Activated T-cell treated with anti-CD3 and anti-CD28 coated beads, Interleukin-2, amount 50 U/mL, for 72 hours (primary cell): Measurements from ENCODE around the gene WFS1. TPM values are rescaled to one million over a fixed set of nuclear protein-coding genes. Genes with fewer than 3 reads are reported as not detected.

Source experiments
- ATAC-seq, 2 donors: fragments of 150-1000 bp; cut with Tn5 transposase; replicated peaks in 1 of 2; 2 replicates each; pipeline ENCODE4 v1.10.0; 2021; ENCODE audit warnings: moderate library complexity in 2 of 2, mild to moderate bottlenecking in 1 of 2
- DNase-seq, 2 donors: peaks; one replicate each; pipeline ENCODE4 v3.0.0; 2021 to 2022; ENCODE audit warnings: mixed read lengths in 1 of 2
- H3K27ac Mint-ChIP-seq: one replicate; pipeline ENCODE4 v1.8.0; 2022; ENCODE audit warnings: mild to moderate bottlenecking, moderate library complexity, mixed read lengths
- H3K27me3 Mint-ChIP-seq: one replicate; pipeline ENCODE4 v1.8.0; 2022; ENCODE audit warnings: low read depth, mixed read lengths
- H3K36me3 Mint-ChIP-seq, 2 donors: one replicate each; pipeline ENCODE4 v1.8.0; 2022; ENCODE audit warnings: mixed read lengths in 2 of 2, mild to moderate bottlenecking in 1 of 2; ENCODE audit not compliant: insufficient read depth in 2 of 2
- H3K4me1 Mint-ChIP-seq: one replicate; pipeline ENCODE4 v1.8.0; 2022; ENCODE audit warnings: low read depth, mixed read lengths
- H3K4me3 Mint-ChIP-seq, 2 donors: one replicate each; pipeline ENCODE4 v1.8.0; 2022; ENCODE audit warnings: mild to moderate bottlenecking in 2 of 2, mixed read lengths in 2 of 2, moderate library complexity in 2 of 2
- H3K9me3 Mint-ChIP-seq, 2 donors: one replicate each; pipeline ENCODE4 v1.8.0; 2022; ENCODE audit warnings: mixed read lengths in 2 of 2
- total RNA-seq, 2 donors: library from RNA; stranded (reverse); gene quantifications; one replicate each; pipeline ENCODE4 v1.2.3, GENCODE V29; 2022

WFS1 gene
- total RNA-seq, 2 donors from 2014 or later: 5.3 to 7.4 TPM

- H3K27me3 Mint-ChIP-seq: peaks cover 52% of the 10 kb centered on the region
- H3K4me1 Mint-ChIP-seq: no peaks in the 10 kb centered on the region
- no peak overlapping the region for H3K4me3 Mint-ChIP-seq
These were observed 54.9 kb downstream of the WFS1 start for GRCh38 chr4:6324461-6324998.

DNA sequence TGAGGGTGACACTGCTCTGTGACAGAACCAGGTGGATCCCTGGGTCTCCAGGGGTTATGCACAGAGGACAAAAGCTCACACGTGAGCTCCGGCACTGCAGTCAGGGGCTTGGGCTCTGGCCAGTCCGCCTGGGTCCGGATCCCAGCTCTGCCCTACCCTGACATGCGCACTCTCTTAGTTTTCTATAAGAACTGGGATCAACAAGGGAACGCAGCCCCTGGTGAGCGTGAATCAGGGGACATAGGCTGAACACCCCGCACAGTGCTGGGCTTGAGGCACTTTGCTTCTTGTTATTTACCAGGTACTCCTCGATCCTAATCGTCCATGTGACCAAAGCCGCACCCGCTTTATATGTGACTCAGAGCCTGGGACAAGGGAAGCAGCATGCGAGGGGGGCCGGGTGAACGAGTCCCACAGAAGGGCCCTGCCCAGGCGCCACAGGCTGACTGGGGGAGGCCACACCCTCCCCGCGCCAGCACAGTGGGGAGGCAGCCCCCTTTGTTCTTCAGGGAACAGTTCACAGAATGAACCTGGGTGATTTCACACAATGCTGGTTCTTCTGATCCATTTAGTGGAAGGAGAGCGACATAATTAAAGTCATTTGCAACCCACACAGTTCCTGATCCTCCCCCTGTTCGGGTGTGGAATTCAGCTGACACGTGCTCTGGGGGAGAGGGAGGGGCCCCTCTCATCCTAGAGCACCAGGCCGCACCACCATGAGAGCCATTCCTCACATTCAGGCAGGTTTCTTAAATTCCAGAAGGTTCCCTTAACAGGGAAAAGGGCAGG, 55.5 kb downstream of the WFS1 start:
- no peaks in the 10 kb centered on the region for H3K4me1 Mint-ChIP-seq
- ATAC-seq (no peak), DNase-seq (no peak)
- H3K27ac Mint-ChIP-seq: no peak overlapping the region
- no peaks in the 10 kb centered on the region for H3K9me3 Mint-ChIP-seq
- peaks cover 52% of the 10 kb centered on the region for H3K27me3 Mint-ChIP-seq
- no peaks in the 10 kb centered on the region for H3K36me3 Mint-ChIP-seq
- no peak overlapping the region for H3K4me3 Mint-ChIP-seq

More at GRCh38 chr4:6324461-6324998, 54.9 kb downstream of the WFS1 start:
- H3K9me3 Mint-ChIP-seq: no peaks in the 10 kb centered on the region
- no peaks in the 10 kb centered on the region for H3K36me3 Mint-ChIP-seq
- DNase-seq (no peak), ATAC-seq (no peak)
- no peak overlapping the region for H3K27ac Mint-ChIP-seq

DNA sequence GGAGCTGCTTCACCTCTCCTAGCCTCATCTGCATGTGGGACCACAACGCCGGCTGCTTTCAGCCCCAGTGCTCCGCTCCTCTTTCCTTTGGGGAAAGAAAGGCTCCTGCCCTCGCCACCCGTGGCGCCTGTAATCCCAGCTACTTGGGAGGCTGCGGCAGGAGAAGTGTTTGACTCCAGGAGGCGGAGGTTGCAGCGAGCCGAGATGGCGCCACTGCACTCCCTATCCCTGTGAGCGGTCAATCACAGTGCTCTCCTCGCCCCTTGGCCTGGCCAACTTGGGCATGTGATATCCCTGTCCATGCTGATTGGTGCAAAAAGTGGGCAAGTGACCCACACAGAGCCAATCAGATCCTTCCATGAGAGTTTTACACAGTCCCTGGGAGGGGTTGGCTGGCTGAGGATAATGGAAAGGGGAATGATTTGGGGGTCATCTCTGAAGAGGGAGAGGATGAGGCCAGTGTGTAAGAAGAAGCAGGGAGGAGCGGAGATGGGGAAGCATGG, 56.2 kb downstream of the WFS1 start:
- H3K36me3 Mint-ChIP-seq: no peaks in the 10 kb centered on the region
- H3K27ac Mint-ChIP-seq: no peak overlapping the region
- H3K4me3 Mint-ChIP-seq: no peak overlapping the region
- H3K27me3 Mint-ChIP-seq: peaks cover 49% of the 10 kb centered on the region
- ATAC-seq: no peak
- H3K9me3 Mint-ChIP-seq: no peaks in the 10 kb centered on the region
- no peaks in the 10 kb centered on the region for H3K4me1 Mint-ChIP-seq
- DNase-seq: no peak

GRCh38 chr4:6326312-6327060, 56.8 kb downstream of the WFS1 start:
- H3K27ac Mint-ChIP-seq: no peak overlapping the region
- H3K4me1 Mint-ChIP-seq: no peaks in the 10 kb centered on the region
- H3K36me3 Mint-ChIP-seq: no peaks in the 10 kb centered on the region

DNA sequence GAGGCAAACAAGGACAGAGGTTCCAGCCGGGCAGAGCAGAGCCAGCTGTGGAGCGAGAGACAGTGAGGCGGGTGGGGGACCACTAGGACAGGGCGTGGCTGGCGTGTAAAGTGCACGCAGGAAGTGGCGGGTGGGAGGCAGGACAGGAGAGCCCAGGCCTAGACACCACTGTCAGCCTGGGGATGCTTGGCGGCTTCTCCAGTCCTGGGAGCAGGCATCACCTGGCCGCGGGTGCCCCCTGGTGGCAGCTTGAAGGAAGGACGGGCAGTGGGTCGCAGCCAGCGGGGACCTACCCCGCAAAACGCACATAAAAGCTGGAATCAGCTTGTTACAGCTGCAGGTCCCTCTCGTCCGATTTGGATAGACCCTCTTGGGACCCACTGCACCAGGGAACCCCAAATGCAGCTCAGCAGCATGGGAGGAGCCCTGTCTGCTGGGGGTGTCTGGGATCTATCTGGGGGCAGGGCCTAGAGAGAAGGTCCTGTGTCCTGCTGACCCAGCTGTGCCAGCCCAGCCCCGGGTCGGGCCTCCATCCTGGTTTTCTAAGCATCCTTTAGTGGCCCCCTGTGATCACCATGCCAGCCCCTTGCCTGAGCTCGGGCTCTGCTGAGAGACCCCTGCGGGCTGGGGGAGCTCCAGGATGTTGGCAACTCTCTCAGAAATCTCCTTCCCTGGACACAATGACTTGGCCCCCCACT, 57.7 kb downstream of the WFS1 start:
- peak; percentile 75 to 84 for ATAC-seq
- H3K4me3 Mint-ChIP-seq: no peak overlapping the region
- H3K9me3 Mint-ChIP-seq: no peaks in the 10 kb centered on the region
- H3K27ac Mint-ChIP-seq: no peak overlapping the region
- peaks cover 45% of the 10 kb centered on the region for H3K27me3 Mint-ChIP-seq
- H3K36me3 Mint-ChIP-seq: no peaks in the 10 kb centered on the region
- DNase-seq: peak; percentile 80 to 88
- no peaks in the 10 kb centered on the region for H3K4me1 Mint-ChIP-seq

More at GRCh38 chr4:6326312-6327060, 56.8 kb downstream of the WFS1 start:
- ATAC-seq (no peak), DNase-seq (no peak)
- H3K9me3 Mint-ChIP-seq: no peaks in the 10 kb centered on the region
- no peak overlapping the region for H3K4me3 Mint-ChIP-seq
- H3K27me3 Mint-ChIP-seq: peaks cover 45% of the 10 kb centered on the region

- no peaks in the 10 kb centered on the region for H3K4me1 Mint-ChIP-seq
- no peak overlapping the region for H3K27ac Mint-ChIP-seq
- ATAC-seq (no peak), DNase-seq (no peak)
- H3K4me3 Mint-ChIP-seq: no peak overlapping the region
- peaks cover 44% of the 10 kb centered on the region for H3K27me3 Mint-ChIP-seq
- H3K9me3 Mint-ChIP-seq: no peaks in the 10 kb centered on the region
- H3K36me3 Mint-ChIP-seq: no peaks in the 10 kb centered on the region
These were observed 58.9 kb downstream of the WFS1 start for GRCh38 chr4:6328526-6328925.

DNA sequence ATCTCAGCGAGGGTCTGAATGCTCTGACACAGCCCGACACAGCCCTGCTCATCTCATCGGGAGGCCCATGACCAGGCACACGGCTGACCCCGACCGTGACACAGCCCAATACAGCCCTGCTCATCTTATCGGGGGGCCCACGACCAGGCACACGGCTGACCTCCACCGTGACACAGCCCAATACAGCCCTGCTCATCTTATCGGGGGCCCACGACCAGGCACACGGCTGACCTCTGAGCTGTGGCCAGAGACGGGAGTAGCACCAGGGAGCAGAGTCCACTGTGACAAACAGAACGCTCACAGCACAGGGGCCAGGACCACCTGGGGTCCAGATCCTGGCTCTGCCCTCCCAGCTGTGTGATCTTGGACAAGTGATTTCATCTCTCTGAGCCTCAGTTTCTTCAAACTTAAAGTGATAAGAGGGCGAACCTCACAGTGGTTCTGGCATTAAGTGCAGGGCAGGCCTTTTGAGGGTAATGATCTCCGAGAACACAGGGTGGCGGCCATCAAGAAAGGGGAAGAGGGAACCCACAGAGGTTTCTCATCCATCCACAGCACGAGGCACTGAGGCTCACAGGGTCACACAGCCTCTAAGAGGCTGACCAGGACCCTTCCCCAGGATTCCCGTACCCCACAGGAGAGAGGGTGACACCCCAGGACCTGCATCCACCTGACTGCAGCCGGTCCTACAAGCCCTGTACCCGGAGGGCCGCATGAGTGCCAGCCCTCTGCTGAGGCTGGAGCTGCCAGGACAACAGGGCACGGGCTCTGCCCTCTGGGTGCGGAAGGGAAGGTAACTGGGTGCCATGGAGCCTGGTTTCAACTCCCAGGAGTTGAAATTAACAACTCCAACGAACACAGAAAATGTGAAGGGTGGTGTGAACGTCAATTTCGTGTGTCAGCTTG, 60.1 kb downstream of the WFS1 start:
- Mint-ChIP-seq H3K9me3 (no peaks in the 10 kb centered on the region), H3K27ac (no peak overlapping the region), H3K4me1 (no peaks in the 10 kb centered on the region), H3K36me3 (no peaks in the 10 kb centered on the region), H3K27me3 (peaks cover 33% of the 10 kb centered on the region), H3K4me3 (no peak overlapping the region)
- no peak for ATAC-seq
- no peak for DNase-seq

DNA sequence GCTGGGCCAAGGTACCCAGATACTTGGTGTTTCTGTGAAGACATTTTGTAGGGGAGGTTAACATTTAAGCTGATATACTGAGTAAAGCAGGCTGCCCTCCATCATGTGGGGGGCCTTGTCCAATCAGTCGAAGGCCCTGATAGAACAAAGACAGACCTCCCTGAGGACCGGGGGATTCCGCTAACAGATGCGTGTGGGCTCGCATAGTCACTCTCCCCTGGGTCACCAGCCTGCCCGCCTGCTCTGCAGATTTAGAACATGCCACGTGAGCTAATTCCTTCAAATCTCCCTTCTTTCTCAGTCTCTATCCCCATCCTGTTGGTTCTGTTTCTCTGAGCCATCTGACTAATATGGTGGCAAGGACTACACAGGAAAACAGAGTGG, 60.7 kb downstream of the WFS1 start:
- ATAC-seq: no peak
- H3K27me3 Mint-ChIP-seq: peaks cover 36% of the 10 kb centered on the region
- H3K4me3 Mint-ChIP-seq: no peak overlapping the region
- H3K9me3 Mint-ChIP-seq: no peaks in the 10 kb centered on the region
- no peak overlapping the region for H3K27ac Mint-ChIP-seq
- no peaks in the 10 kb centered on the region for H3K4me1 Mint-ChIP-seq
- DNase-seq: no peak
- no peaks in the 10 kb centered on the region for H3K36me3 Mint-ChIP-seq

DNA sequence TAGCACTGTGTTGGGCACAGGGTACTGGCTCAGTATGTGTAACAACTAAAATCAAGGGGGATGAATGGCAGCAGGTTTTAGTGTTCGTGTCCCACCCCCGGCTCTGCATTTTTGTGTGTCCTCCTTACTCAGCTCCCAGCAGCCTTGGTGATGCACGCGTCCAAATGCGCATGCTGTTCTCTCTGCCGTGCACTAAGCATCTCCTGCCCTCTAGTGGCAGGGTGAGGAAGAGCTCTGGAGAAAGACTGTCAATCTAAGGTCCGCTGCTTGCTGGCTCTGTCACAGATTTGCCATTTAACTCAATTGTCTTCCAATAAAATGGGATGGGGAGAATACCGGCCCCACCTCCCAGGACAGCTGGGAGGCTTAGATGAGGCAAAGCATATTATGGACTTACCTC, 61.4 kb downstream of the WFS1 start:
- DNase-seq (peak; percentile 24 to 42), ATAC-seq (no peak)
- Mint-ChIP-seq H3K4me1 (no peaks in the 10 kb centered on the region), H3K9me3 (no peaks in the 10 kb centered on the region), H3K27me3 (peaks cover 36% of the 10 kb centered on the region), H3K4me3 (no peak overlapping the region), H3K27ac (no peak overlapping the region), H3K36me3 (no peaks in the 10 kb centered on the region)

DNA sequence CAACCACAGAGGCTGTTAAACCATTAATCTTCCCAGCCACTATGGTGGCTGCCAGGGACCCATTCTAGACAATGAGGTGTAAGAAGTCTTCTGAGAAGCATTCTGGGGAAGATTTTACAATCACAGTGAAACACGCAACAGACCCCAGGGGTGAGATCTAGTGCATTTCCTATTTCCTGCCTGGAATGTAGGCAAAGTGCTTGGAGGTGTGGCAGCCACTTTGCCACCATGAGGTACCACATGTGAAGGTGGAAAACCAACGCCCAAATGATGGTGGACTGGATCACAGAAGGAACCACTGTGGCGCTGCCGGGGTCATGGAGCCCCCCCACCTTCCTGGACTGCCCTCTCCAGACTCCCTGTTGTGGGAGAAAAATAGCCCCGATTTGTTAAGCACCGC, 61.8 kb downstream of the WFS1 start:
- no peak for DNase-seq
- H3K4me1 Mint-ChIP-seq: no peaks in the 10 kb centered on the region
- no peak for ATAC-seq
- no peaks in the 10 kb centered on the region for H3K36me3 Mint-ChIP-seq
- no peaks in the 10 kb centered on the region for H3K9me3 Mint-ChIP-seq
- H3K27me3 Mint-ChIP-seq: peaks cover 31% of the 10 kb centered on the region
- H3K27ac Mint-ChIP-seq: no peak overlapping the region
- H3K4me3 Mint-ChIP-seq: no peak overlapping the region

GRCh38 chr4:6332042-6332668, 62.5 kb downstream of the WFS1 start:
- Mint-ChIP-seq H3K36me3 (no peaks in the 10 kb centered on the region), H3K27ac (no peak overlapping the region), H3K9me3 (no peaks in the 10 kb centered on the region), H3K4me1 (no peaks in the 10 kb centered on the region), H3K27me3 (peaks cover 35% of the 10 kb centered on the region), H3K4me3 (no peak overlapping the region)
- DNase-seq: peak; percentile 34 to 37
- no peak for ATAC-seq

DNA sequence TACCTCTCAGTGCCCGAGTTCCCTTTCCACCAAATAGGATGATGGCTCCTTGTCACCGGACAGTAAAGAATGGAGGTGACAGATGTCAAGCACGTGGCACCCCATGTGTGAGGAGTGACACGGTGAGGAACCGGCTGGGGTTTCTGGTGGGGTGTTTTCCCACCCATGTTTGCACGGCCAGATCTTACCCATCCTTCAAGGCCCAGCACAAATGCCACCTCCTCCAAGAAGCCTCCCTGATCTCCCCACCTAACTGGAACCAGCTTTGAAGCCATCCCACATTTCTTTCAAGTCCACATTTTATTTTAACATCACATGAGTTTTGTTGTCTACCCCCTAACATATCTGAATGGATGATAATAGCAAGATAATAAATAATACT, 63.0 kb downstream of the WFS1 start:
- Mint-ChIP-seq H3K4me1 (peaks cover 3% of the 10 kb centered on the region), H3K27me3 (peaks cover 38% of the 10 kb centered on the region), H3K9me3 (no peaks in the 10 kb centered on the region), H3K4me3 (no peak overlapping the region), H3K36me3 (no peaks in the 10 kb centered on the region), H3K27ac (no peak overlapping the region)
- ATAC-seq: no peak
- DNase-seq: no peak
